Skin of body (tissue), 2 donors: ENCODE measurements around the gene CLK2. TPM values are rescaled to one million over a fixed set of nuclear protein-coding genes. Genes with fewer than 3 reads are reported as not detected.

Experiments used
- DNase-seq: peaks from one replicate; lab custom pipeline; 2025; lab: John Stamatoyannopoulos, UW
- total RNA-seq: library from RNA; depleted of rRNA; stranded (reverse); fragments of >200 nt; gene quantifications from one replicate; pipeline ENCODE4 v1.2.3, GENCODE V29; 2014

CLK2 gene
- total RNA-seq = 28.8 TPM

DNA sequence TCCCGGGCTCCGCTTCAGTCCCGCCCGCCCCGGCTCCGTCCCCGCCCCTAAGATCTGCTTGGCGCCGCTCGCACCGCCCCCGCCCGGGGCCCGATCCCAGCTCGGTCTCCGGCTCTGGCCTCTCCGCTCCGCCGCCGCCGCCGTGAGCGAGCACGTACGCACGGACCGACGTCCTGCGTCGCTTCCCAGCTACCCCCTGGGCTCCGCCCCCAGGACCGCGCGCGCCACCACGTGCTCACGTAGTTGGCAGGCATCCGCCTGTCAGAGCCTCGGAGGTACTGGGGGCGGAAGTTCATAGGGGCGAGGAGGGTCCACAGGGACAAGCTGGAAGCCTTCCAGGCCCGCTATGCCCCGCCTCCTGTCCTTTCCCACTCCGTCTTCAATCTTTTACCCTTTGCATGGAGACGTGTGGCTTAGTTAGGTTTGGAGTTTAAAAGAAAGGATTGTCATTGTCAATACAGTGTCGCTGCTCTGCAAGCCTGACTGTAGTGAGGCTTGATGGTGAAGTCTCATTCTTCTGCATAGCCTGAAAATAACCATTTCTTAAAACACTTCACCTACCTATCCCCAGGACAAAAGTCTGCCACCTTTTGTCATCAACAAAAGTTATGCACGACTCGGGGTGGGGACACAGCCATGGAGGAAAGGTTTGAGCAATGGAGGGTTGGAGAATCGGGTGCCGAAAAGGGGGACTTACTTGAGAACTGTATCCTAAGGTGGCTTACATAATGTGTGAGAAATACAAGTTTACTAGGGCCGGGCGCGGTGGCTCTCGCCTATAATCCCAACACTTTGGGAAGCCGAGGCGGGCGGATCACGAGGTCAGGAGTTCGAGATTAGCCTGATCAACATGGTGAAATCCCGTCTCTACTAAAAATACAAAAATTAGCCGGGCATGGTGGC, at the start of gene CLK2:
CLK2 (minus strand) TSS at position 162 of the 903 bp plus-strand sequence. CDS start 2,527 bp downstream, outside the sequence.
- DNase-seq = peak; percentile 92

DNA sequence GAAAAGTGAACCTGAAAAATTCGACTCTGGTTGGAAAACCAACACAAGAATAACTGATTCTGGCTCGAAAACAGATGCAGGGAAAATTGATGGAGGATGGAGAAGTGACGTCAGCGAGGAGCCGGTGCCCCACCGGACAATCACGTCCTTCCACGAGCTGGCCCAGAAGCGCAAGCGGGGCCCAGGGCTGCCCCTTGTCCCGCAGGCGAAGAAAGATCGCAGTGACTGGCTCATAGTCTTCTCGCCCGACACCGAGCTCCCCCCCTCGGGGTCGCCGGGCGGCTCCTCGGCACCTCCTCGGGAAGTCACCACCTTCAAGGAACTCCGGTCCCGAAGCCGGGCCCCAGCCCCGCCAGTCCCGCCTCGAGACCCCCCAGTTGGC, 49.3 kb upstream of the CLK2 start:
- no peak for DNase-seq

DNA sequence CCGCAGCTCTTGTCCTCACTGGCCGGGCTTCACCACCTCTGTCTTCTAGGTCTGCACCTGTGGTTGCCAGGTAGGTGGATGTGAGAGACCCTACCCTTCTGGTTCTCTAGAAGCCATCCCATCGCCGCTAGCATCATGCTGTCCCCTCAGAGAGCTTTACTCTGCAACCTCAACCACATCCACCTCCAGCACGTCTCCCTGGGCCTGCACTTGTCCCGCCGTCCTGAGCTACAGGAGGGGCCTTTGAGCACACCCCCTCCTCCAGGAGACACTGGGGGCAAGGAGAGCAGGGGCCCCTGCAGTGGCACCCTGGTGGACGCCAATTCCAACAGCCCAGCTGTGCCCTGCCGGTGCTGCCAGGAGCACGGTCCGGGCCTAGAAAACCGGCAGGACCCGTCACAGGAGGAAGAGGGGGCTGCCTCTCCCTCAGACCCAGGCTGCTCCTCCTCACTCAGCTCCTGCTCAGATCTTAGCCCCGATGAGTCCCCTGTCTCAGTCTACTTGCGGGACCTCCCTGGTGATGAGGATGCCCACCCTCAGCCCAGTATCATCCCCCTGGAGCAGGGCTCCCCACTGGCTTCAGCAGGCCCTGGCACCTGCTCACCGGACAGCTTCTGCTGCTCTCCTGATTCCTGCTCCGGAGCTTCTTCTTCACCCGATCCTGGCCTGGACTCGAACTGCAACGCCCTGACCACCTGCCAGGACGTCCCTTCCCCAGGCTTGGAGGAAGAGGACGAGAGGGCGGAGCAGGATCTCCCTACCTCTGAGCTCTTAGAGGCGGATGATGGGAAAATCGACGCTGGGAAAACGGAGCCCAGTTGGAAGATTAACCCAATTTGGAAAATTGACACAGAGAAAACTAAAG, 48.6 kb upstream of the CLK2 start:
- DNase-seq = no peak

DNA sequence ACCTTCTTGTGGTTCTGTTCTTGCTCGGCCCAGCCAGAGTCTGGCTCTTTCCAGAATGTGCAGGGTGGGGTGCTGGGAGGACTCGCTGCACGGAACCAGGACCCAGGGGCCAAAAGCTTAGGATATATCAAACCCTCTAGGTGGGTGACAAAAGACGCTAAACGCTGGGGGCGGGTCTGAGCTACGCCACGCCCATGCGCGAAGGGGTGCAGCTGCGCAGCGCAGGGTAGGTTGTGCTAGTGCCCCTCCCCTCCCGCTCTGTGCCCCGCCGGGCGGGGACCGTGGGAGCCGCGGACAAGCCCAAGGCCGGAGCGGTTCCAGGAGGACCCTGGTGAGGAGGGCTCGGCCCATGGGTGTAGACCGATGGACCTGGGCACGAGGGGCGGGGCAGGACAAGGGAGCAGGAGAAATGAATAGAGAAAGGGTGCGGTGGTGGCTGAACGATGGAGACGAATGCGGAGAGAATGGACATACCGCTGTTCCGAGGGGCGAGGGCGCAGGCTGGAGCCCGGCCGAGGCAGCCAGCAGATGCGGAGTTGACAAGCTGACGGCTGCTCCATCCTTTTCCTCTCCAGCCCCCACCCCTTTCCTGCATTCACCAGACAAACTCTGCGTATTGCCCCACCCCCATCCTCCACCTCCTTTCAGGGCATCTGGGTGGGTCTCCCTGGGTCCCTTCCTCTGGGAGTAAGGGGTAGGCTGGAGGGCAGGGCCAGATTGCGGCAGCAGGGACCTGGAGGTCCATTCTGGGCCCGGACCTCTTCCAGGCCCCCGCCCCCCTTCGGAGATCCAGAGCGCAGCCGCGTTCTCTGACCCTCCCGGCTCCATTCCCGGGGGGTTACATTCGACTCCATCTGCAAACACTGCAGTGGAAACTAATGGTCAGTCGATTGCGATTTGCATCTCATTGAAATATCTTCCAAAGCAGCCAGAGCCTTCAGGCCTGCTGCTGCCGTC, 47.6 kb upstream of the CLK2 start, which contains the start of gene RUSC1:
RUSC1 (plus strand) TSS at position 234 of the 957 bp plus-strand sequence. CDS start 880 bp downstream, outside the sequence.
- DNase-seq = peak; percentile 75

DNA sequence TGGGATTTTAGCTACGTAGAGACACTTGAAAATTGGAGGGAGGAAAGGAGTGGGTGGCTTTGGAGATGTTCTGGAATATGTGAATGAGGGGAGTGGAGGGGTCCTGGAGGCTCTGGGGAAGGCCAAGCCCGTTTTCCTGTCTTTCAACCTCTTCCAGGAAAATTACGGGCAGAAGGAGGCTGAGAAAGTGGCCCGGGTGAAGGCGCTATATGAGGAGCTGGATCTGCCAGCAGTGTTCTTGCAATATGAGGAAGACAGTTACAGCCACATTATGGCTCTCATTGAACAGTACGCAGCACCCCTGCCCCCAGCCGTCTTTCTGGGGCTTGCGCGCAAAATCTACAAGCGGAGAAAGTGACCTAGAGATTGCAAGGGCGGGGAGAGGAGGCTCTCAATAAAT, 46.9 kb upstream of the CLK2 start:
- DNase-seq = no peak

DNA sequence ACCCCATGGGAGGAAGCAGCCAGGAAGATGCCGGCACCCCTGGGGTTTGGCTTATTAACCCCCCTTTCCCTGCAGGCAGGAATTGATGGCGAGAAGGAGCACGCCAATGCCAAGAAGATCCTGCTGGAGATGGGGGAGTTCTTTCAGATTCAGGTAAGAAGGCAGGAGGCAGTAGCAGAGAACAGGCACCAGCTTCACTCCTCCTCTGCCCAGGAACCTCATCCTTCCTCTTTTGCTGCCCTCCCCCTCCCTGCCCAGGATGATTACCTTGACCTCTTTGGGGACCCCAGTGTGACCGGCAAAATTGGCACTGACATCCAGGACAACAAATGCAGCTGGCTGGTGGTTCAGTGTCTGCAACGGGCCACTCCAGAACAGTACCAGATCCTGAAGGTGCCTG, 46.2 kb upstream of the CLK2 start:
- no peak for DNase-seq

DNA sequence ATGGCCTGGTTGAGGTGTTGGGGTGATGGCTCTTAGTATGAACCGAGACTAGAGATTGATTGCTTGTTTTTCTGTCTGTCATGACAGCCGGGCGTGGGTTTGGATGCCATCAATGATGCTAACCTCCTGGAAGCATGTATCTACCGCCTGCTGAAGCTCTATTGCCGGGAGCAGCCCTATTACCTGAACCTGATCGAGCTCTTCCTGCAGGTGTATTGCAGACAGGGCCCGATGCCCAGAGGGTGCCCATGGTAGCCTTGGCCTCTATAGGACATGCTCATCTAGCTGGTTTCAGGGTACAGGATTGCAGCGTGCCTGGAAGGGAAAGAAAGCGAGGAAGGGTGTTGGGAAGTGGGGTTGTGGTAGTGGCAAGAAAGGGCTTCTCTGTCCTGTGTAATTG, 44.8 kb upstream of the CLK2 start:
- DNase-seq = no peak

DNA sequence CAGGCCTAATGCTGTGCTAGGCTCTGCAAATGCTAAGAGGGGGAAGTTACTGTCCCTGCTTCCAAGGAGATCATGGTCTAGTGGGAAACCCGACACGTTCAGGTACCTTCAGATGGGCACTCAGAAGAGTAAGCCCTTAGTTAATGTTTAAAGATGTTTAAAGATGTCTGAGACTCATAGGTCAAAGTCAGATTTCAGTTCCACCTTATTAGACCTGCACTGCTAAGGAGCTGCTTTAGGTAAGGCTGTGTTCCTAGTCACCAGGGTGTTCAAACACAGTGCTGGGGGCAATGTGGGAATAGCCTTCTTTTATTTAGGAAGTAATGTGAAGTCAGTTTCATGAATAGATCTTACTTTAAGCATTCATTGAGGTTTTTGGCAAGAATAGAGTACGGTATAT, 43.6 kb upstream of the CLK2 start:
- DNase-seq = no peak

DNA sequence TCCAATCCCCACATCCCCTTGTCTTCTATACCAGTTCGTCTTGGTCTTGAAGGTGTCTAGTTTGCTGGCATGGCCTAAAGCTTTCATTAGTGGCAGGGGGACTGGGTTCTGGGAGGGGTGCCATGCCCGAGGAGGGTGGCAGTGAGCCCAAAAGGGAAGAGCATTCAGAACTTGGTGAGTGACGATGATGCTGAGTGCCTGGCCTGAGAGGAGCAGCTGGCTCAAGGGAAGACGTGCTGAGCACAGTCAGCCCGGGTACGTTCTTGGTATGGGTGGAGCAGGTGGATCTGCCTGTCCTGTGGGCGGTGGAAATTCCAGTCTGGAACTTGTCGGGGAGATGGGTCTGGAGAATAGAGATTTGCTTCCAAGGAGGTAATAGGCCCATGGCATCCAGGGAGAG, 40.0 kb upstream of the CLK2 start:
- no peak for DNase-seq

DNA sequence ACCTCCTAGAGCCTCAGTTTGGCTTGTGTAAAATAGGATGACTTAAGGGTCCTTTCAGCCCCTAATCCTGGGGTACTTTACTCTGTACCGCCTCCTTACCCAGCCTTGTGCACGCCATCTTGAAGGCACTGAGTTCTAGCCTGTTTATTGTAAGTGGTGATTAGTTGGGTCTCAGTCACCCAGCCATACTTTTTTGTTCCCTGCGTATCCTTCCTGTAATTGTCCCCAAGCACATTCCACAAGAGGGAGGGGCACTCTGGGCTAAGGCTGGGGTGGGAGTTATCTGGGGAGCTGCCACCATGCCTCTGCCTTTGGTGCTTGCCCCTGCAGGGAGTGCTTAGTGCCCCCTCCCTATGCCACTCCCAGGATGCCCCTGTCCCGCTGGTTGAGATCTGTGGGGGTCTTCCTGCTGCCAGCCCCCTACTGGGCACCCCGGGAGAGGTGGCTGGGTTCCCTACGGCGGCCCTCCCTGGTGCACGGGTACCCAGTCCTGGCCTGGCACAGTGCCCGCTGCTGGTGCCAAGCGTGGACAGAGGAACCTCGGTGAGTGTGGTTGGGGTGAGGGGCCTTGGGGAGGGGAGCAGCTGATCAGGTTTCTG, 36.2 kb upstream of the CLK2 start:
- DNase-seq = no peak

DNA sequence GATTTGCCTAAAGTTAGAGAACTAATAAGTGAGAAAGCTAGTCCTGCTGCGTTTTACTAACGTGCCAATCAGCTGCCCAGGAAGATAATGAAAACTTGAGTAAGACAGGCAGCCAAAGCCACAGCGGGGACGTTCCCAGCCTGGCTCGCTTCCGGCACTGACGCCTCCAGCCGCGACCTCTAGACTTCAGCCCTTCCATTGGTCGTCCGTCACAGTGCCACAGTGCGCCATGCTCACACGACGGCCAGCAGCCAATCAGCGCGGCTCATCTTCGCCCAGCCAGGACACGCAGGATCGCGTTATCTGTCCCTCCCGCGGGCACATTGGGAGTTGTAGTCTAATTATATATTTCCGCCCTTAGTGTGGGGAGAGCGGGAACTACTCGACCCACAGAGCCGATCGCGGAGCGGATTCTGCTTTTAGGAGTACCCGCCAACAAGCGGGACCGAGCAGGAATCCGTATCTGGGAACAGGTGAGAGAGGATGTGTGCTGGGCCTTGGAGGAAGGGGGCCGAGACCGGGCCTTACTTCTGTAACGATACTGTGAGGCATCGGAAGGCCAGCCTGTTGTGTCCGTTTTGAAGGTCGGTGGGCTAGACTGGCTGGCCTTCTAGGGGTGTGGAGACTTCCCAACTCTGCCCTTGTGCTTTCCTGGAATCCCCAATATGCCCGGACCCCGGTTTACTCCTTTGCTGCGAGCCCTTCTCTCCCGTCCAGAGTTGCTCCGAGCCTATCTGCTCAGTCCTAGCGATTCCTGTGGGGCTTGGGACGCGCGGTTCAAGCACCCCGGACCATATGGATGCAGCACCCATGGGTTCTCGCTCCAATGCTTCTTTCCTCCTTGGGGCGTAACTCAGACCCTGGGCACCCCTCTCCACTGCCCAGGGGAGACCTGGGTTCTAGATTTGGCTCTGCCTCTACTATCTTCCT, 35.5 kb upstream of the CLK2 start, which contains the start of gene FDPS:
FDPS (plus strand) TSS at position 374 of the 930 bp plus-strand sequence. CDS start 924 bp downstream, outside the sequence.
- peak; percentile 99 for DNase-seq

DNA sequence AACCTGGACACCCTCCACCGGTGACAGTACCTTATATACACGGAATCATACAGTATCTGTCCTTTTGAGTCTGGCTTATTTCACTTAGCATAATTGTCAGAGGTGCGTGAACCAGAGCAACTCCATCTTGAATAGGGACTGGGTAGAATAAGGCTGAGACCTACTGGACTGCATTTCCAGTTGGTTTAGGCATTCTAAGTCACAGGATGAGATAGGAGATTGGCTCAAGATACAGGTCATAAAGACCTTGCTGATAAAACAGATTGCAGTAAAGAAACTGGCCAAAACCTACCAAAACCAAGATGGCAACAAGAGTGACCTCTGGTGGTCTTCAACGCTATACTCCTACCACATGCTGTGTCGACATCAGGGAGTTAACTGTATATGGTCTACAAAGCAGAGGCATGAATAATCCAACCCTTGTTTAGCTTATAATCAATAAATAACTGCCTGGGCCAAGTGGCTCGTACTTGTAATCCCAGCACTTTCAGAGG, 34.0 kb upstream of the CLK2 start:
- peak; percentile 32 for DNase-seq

DNA sequence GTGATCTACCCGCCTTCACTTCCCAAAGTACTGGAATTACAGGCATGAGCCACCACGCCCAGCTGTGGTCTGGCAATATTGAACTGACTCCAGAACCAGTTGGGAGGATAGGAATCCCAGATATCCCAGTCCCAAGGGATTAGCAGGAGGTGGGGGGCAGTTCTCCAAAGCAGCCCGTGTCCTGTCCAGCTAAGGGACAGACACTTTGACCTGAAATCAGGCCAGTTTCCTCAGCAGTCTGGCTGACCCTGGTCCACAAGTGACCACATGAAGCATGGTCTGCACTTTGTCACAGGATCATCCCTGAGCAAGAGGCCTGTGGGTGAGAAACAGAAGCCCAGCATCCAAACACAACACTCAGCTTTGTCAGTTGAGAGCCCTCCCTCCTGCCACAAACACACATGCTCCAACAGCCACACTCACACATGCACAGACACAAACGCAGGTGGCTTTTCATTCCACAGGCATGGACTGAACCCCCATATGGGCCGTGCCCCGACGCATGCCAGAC, 32.6 kb upstream of the CLK2 start:
- no peak for DNase-seq

DNA sequence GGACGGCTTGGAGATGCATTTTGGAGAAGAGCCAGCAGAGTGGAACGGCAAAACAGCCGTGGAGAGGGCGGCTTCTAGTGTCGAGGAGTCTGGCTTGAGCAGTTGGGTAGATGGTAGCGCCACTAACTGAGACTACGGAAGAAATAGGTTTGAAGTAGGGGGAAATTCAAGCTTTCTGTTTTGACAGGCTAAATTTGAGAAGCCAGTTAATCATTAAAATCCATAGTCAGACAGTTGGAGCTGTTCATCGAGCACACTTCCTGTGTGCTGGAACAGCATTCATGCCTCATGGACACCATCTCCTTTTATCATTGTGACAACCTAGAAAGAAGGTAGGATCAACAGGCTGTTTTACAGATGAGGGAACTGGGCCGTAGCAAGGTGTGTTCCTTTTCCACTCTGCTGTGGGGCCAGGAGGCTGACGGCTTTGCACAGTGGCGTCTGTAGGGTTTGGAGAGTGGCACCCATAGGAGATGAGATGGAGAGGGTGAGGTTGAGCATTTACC, 31.3 kb upstream of the CLK2 start:
- no peak for DNase-seq

DNA sequence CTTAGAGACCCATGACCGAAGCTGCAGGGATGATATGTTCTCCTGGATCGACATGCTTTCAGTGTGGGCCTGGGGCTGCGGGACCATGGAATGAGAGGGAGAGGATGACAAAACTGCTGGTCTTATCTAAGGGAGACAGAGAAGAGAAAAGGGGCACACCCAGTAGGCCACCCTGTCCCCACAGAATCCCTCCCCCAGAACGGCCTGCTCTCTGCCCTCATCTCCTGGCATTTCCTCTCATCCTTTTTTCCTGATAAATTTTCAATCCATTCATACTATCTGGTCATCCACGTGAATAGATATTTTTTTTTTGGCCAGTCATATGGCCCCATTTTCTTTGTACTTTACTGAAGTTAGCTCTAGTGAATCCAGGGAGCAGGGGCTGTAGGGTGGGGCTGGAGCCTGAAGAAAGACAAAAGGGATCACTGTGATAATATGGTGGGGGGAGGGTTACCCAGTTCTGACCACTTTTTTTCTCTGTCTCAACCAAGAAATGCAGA, 28.1 kb upstream of the CLK2 start, which contains the start of gene PKLR:
PKLR (minus strand) TSS at position 97 of the 500 bp plus-strand sequence; CDS start at position 54, 43 bp downstream.
- no peak for DNase-seq

DNA sequence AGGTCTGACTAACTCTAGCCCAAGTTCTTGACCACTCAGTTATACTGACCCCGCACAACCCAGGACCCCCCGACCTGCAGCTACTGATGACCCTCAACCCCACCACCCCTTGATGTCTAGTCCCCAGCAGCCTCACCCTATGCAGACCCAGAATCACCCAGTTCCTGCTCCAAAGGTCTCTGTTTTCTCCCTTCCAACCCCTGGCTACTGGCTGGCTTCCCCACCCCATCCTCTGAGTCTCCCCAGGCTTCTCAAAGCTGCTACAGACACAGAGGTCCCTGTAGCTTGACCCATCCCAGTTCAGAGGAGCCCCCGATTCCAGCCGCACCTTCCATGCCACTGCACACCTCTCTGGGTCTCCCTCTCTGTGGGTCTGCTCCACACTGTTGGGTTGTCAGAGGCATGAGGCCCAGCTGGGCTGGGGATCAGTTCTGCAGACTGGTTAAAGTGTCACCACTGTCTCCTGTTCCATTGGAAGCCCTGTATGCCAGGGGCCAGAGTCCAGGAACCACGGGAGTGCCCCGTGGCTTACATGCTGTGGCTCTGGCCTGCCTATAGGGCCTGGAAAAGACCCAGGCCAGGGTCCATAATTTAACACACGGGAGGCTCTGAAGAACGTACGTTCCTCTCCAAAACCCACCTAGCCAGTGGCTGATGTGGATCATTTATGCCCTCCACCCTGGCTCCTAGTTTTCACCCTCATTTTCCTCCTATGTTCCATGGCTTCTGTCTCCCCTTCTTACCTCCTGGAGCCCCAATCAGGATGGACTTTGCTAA, 27.4 kb upstream of the CLK2 start:
- DNase-seq = no peak

DNA sequence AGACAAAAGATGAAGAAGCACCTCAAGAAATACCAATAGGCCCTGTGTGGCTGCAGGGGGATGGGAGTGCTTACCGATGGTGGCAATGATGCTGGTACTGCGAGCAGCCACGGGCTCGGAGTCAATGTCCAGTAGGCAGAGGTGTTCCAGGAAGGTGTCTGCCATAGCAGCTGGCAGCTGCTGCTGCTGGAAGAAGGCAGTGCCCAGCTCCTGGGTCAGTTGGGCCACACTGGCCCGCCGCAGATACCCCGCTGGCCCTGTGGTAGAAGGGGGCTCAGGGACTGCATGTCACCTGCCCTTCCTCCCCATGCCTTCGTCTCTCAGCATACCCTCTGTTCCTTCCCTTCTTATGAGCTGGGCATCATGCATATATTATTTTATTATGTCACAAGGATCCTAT, 26.7 kb upstream of the CLK2 start:
- DNase-seq = no peak

DNA sequence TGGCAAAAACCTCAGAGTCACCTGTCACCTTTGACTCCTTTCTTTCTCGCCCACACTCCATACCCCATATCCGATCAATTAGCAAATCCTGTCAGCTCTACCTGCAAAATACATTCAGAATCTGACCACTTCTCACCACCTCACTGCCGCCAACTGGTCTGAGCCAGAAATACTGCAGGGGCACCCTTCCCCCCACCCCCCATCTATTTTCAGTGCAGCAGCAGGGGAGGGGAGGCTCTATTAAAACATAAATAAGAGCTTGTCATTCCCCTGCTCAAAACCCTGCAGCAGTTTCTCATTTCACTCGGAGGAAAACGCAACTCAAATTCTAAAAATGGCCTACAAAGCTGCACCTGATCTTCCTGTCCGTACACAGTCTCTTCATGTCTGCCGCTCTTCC, 24.1 kb upstream of the CLK2 start:
- no peak for DNase-seq
